Activated effector memory CD4-positive, alpha-beta T cell treated with Interleukin-2 at 50 U/mL for 16 hours (primary cell): ENCODE results near the gene HDAC7.
A peak's percentile ranks its signal among the peaks of the same experiment; 100 is the strongest.

Experiments used
- DNase-seq: peaks from one replicate; pipeline ENCODE4 v3.0.0-alpha.2; 2020

The HDAC7 gene

DNA sequence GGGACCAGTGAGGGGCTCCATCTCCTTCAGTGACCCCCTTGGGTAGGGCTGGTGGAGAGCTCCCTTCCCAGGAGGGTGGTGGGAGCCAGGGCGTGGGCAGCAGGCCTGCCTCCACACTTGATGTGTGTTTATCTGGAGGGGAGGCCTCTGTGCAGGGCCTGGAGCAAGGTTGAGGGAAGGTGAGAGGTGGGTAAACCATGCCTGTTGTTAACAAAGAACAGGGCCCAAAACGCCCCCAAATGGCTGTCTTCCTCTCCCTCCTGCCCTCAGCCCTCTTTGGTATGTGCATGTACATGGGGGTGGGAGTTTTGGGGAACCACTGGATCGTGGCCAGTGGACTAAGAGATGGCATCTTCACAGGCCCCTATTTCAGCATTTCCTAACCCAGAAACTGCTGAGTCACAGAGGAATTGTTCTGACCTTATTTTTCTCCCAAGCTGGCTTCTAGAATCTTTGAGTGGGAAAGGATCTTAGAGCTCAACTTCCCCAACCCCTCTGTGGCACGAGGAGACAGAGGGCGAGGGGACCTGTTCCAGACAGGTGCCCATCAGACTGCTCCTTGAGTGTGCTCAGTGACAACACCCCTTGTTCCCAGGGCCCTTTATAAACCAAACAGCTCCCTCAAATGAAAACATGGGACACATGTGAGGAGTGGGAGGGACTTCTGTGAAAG lies 43.1 kb downstream of the HDAC7 start:
- no peak for DNase-seq

DNA sequence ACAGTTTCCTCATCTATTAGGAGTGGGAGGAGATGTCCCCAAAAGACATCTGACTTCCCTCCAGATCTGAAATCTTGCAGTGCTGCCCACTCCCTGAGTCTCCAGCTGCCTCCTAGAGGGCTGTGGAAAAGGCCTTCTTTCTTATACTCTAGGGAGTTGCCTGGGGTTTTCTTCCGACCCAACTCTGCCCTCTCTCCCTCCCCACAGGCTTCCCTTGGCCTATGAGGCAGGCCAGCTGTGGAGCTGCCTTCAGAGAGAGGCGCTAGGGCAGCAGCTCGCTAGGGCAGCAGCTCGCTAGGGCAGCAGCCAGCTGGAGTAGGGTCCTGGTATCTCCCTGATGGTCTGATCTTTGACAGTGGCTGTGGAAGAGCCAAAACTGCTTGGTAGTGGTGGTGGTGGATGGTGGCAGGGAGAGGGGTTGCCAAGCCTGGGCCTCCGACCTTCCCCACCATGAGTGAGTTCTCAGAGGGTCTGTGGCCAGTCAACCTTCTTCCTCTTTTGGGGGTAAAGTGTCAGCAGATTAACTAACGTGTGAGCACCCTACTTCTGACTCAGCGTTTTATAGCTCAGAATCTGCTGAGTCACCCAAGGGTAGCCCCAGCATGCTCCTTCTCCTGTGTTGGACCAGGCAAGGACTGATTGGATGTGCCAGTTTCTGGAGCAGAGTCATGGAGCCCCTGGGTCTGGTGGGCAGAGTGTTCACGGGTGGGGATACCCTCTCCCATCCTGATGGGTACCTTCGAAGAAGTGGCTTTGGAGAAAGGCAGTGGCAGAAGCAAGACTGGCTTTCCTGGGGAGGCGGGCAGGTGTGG lies 44.4 kb downstream of the HDAC7 start:
- DNase-seq: no peak

DNA sequence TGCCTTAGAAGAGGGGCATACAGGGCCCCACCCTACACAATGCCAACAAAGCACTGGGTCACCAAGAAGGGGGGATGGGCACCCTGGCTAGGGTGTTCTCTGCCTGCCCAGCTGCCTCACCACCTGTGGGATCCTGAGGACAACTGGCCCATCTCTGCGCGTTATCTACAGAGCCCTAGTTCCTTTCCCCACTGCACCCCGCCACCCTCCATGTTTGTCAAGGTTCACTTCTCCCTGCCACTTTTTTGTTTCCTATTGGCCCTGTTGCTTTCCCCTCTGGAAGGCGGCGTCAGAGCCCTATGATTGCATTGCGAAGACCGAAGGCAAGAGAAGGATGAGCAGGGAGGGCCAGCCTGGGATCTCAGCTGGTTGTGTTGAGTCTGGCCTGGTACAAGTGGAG lies 45.0 kb downstream of the HDAC7 start:
- no peak for DNase-seq

DNA sequence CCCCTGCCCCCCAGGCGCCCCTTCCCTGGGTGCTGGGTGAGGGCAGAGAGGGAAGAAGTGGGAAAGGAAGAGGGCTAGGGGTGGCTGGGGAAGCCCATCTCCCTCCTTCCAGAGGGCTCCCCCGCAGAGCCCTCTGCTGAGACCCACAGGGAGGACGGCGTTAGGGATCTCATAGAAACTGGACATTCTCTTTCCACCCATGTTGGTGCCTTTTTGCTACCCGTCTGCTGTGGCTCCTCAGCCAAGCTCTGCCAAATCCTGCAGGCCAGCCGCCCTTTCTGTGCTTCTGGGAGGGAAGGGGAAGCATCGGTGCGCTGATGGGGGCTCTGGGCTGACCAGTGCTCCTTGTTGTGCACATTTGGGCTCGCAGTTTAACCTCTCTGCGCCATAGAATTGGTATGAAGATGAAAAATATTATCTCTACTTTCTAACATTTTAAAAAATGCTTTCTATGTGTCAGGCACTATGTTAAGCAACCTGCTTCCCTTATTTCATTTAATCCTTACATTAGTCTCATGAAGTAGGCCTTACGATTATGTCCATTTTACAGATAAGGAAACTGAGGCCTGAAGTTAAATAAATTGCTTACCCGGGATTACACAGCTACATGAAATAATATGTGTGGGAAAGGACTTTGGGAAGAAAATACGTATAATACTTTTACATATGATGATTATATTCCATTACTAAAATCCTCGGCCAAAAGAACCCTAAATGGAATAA lies 45.7 kb downstream of the HDAC7 start:
- DNase-seq: no peak

DNA sequence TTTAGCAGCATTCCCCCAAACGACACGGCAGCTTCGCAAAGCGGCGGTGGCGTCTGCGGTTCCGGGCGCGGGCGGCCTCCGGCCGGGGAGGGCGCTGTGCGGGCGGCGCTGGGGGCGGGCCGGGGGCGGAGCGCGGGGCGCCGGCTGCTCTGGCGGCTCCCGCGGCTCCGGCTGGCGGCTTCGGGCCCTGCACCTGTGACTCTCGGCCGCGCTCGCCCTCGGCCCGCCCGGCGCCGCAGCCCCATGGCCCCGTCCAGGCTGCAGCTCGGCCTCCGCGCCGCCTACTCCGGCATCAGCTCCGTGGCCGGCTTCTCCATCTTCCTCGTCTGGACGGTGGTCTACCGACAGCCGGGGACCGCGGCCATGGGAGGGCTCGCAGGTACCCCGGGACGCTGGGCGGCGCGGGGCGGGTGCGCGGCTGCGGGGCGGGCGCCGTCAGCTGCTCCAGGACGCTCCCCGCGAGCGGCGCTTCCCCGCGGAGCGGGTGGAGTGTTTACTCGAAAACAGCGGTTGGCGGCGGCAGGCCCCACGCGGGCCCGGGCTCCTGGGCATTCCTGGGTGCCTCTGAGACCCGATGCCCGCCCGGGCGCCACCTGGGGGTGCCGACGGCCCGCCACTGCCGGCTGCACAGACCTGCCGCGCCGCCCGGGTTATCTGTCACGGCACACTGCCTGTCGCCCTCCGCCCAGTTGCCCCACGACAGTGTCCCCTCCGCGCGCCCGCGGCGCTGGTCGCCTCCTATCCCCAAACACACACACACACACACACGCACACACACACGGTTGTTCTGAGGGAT lies 46.4 kb downstream of the HDAC7 start, which contains the start of gene SLC48A1:
SLC48A1 (plus strand) TSS at position 177 of the 796 bp plus-strand sequence; CDS start at position 244, 67 bp downstream.
- DNase-seq: peak; percentile 69

DNA sequence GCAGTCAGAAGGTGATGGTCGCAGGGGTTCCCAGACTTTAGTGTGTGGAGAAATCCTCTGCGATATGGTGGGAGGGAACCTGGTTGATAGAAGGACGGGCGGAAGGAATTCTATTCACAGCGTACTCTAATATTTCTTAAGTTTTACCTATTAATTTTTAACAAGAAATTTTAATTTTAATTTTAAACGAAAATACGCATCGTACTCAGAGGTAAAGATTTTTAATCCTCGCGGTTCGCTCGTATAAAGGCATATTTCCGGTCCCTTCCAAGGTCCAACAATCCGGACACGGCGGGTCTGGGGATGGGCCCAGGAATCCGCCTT lies 47.0 kb downstream of the HDAC7 start:
- no peak for DNase-seq

DNA sequence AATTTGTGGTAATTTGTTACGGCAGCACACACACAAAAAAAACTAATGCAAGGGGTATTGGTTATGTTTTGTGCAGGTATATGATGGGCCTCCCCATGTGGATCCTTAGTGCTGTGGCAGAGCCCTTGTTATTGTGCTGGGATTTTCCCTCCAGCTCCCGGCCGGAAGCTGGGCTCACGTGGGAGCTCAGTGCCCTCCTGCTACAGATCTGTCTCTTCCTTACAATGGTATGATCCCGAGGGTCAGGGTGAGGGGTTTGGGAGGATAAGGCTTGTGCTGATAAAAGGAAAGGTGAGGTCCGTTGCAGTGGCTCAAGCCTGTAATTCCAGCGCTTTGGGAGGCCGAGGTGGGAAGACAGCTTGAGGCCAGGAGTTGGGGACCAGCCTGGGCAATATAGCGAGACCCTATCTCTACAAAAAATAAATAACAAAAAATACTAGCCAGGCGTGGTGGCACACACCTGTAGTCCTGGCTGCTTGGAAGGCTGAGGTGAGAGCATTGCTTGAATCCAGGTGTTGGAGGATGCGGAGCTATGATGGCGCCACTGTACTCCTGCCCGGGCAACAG lies 47.5 kb downstream of the HDAC7 start:
- no peak for DNase-seq

DNA sequence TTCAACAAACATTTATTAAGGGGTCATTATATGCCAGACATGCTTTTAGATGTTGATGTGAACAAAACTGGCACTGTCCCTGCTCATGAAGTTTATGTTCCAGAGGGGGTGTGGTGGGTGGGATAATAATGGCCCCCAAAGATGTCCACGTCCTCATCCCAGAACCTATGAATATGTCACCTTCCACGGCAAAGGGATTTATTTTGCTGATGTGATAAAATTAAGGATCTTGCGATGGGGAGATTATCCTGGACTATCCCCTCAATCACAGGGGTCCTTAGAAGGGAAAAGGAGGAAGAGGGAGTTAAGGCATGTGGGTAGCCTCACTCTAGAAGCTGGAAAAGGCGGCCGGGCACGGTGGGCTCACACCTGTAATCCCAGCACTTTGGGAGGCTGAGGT lies 48.4 kb downstream of the HDAC7 start:
- no peak for DNase-seq

DNA sequence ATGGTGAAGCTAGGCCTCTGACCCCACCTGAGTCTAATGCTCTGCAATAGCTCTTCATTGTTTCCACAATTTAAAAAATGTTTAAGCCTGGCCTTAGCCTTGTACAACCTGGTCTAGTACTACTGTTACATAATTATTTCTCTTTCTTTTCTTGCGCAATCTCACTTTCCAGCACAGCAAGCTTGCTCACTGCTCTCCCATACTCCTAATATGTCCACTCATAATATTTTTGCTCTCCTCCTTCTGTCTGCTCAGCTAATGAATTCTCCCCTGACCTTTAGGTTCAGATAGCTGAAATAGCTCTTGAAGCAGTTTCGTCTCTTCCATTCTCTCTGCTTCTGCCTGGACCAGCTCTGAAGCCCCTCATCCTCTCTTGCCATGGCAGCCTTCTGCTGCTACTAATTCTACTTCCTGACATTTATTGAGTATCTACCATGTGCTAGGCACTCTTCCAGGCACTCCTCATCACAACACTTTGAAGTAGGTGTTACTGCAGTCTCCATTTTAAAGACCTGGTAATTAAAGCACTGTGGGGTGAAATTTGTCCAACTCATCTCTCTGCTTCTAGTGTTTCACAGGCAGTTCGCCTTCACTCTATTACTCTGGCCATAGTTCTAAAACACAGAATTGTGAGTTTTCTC lies 49.5 kb downstream of the HDAC7 start:
- no peak for DNase-seq

DNA sequence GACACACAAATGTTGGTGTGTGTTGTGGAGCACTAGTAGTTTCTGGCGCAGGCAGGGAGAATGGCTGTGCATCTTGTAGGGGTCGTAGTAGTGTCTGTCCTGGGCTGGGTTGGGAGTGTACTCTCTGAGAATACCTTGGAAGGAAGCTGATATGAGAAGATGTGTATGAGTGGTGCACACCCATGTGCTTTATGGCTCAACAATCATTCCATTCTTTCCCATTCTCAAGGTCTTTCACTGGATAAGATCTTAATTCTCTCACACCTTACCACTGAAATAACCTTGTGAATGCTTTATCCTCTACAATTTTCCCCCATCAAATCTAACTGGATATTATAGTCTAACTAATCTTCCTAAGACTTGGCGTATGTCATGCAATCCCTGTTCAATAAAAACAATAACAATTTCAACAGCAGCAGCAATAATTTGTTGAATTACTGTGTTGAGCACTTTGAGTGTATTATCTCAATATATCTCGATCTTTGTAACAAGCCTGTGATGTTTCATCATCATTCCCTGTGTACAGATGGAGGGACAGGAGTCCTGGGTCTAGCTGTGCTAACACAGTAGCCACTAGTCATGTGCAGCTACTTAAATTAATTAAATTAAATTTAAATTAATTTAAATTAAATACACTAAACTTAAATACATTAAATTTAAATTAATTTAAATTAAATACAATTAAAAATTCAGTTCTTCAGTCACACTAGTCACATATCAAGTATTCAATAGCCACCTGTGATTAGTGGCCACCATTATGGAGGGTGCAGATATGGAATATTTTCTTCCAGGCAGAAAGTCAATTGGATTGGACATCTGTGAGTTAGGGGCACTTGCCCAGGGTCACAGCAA lies 50.2 kb downstream of the HDAC7 start:
- DNase-seq: no peak

DNA sequence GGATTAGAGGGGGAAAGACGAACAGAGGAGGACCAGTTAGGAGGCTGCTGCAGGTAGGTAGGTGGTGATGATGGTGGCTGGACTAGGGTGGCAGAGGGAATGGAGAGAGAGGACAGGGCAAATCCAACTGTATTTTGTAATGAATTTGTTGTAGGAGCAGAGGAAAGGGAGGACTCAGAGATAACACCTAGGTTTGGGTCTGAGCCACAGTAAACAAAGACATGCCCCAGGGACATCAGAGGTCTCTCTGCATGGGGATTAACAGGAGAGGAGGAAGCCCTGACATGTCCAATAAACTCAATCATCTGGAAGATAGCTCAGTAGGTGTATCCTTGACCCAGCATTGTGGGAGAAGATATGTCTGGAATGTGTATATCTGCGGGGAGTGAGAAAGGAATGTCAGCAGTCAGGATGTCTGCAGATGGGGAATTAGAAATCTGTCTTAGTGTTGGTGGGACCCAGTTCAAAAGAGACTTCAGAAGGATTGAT lies 51.3 kb downstream of the HDAC7 start:
- no peak for DNase-seq

DNA sequence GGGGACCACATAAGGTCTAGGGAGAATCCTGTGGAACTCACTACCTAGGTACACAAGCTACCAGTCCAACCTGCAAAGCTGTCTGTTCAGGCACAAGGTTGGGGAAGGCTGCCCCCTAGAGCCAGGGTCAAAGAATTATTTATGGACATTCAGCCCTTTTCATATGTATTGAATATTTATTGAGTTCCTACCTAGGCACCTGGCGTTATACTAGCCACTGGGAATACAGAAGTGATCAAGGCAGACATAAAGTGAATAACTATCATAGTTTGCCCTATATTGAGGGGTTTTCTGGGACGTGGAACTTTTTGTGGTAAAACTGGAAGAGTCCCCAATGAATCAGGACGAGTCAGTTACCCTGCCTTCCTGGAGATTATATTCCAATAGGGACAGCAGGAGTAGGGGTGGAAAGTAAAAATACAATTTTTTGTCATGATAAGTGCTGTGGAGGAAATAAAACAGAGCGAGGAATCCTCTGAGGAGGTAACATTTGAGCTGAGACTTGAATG lies 52.4 kb downstream of the HDAC7 start:
- peak; percentile 58 for DNase-seq

DNA sequence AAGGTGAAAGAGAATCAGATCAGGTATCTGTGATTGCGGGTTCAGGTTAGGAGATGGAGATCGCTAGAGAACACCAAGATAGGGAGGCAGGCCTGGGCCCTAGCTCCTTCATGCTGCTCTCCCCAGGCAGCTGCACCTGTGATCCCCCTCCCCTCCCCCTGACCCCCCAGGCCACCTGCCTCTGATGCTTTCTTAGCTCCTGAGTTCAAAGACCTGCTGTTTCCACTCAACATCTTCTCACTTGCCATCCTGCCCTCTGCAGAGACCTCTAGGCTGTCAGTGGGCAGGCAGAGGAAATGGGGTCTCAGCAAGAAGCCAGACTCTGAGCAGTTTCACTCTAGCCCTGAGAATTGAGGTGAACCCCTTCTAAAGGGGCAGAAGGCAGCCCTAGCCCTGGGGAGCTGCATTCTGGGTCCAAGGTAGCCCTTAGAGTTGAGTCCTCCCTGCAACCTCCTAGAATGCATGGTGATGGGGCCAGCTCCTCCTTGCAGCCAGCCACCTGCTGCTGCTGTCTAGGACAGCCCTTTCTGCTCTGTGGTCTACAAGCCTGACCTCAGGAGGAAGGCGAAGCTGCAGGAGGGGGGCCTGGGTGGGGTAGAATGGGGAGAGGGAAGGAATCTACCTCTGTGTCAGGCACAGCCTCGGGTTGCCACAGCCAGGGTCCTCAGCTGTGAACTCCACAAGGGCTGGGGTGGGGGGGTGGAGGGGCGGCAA lies 53.0 kb downstream of the HDAC7 start:
- DNase-seq: no peak

DNA sequence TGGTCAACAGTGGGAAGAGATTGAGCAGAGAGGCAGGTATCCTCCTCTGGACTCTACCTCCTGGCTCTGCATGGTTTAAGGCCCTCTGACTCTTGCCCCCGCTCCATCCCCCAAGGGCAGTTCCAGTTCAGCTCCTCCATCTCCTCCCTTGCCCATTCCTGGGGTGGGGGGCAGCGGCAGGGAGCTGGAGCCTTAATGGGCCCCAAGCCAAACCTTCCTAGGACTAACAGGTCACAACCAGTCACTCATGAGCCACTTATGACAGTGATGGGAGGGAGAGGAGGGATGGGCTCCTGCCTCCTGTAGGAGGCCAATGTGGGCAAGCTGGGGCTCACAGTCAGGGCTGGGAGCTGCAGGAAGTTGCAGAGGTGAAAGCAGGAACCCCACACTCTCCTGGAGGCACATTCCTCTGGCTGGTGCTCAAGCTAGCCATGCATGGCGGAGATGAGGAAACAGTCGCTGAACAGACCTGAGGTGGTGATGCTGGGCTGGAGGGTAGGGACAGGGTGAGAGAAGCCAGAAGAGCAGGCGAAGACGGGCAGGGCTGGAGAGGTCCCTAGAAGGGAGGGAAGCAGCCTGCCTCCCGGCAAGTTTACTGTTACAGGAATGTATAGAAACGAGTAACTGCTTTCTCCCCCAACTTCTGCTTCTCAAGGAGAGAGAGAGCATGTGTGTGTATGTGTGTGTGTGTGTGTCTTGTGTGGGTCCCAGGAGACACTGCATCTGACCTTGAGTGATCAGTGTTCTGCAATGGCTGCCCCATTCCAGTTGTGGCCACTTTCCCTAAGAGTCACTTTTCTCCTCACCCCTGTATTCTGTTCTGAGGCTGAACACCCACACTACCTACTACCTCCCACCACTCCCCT lies 56.0 kb downstream of the HDAC7 start:
- no peak for DNase-seq

DNA sequence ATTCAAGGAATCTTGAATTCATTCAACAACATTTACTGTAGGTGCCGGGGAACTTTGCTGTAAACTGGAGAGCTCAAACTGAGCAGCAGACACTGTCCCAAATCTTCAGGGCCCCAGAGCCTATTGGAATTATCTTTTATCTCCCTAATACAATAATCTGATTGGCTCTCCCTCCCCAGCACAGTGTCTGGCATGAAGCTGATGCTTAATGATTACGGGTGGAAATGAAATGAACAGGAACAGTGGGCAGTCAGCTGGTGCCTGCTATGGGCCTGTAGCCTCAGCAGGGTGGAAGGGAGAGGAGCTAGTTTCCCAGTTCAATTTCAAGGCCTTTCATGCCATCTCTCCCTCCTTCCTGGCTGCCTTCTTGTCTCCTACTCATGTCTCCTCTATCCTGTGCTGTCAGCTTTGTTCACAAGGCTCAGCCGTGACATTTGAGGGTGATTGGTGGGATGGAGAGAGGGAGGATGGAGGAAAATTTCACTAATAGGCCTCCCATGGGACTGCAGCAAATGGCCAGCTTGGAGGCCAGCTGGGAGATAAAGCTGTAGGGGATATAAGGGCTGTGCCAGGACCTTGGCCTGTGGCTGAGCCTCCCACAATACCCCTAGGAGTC lies 56.7 kb downstream of the HDAC7 start:
- DNase-seq: no peak

DNA sequence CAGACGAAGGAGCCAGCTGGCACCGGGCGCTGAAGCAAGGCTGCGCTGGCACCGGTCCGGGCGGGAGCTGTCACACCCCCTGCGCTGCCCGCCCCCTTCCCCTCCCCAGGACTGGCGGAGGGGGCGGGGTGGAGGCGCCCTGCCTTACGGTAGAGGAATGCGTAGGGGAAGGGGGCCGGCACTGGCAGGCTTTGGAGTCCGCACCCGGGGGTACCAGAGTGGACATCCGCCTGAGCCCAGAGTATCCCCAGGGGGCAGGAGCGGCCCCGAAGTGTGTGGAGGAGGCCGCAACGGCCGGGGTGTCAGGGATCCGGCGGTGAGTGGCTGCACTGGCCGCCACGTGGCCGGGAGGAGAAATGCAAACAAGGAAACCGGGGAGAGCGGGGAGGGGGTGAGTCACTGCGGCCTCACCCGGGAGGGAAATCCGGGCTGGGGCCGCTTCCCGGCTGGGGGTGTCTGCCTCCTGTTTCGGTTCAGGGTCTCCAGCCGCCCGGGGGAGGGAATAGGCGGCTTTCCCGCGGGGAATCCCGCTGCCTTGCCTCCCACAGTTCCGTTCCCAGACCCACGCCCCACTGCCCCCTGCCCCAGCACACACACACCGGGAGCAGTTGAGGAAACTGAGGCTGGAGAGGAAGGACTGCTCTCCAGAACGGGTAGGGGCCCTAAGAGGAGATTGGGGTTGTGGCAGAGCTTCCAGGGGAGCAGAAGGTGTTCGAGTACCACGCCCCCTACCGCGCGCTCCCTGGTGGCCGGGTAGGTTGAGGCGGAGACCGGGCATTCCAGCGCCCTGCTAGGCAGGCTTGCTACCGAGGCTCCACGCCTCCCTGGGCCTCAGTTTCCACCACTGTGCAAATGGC lies 60.6 kb downstream of the HDAC7 start, which contains the start of gene RAPGEF3:
RAPGEF3 (minus strand) TSS at position 47 of the 857 bp plus-strand sequence. CDS start 324 bp downstream, outside the sequence.
- DNase-seq: peak; percentile 57

DNA sequence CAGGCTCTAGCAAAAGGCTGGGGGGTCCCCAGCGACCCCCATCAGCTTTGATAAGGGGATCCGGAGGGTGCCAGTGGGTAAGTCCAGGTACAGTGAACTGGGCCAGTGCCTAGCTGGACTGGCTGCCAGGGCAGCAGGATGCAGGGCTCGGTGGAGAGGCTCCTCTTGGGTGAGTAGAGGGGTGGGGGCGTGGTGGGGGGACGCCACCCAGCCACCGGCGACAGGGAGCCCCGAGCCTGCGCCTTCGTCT lies 61.2 kb downstream of the HDAC7 start:
- DNase-seq: no peak
